Measurements from ENCODE around the gene TIAM1.

The TIAM1 gene

GRCh38 chr21:31075848-31076247 lies 268.2 kb downstream of the TIAM1 start:
- DNase-seq, result no peak

GRCh38 chr21:31072533-31072932 lies 271.5 kb downstream of the TIAM1 start:
- DNase-seq, result no peak
